SK-N-SH (cell line): ENCODE measurements around the gene STX2. TPM values are rescaled to one million over a fixed set of nuclear protein-coding genes. Genes with fewer than 3 reads are reported as not detected.

ENCODE experiments used
- CTCF ChIA-PET: fragments of 300-600, 350-600 bp; formaldehyde crosslinking; extraction: SDS; loops from one replicate; lab custom pipeline; 2021; lab: Yijun Ruan, JAX
- POLR2A ChIA-PET: fragments of 350-600 bp; sonication (Branson Sonifier 250); formaldehyde crosslinking; extraction: SDS; loops from one replicate; lab custom pipeline; 2020; ENCODE audit warnings: antibody characterized with exemption, inconsistent platforms; lab: Yijun Ruan, JAX
- DNase-seq: peaks from one replicate; pipeline ENCODE4 v3.0.0; 2012
- H2AFZ ChIP-seq: fragments of 200-600 bp; sonication (generic); 2 replicates; pipeline ENCODE4 v1.8.1; 2016; ENCODE audit warnings: antibody characterized with exemption, mild to moderate bottlenecking, low read depth
- H3F3A ChIP-seq: fragments of 200-600 bp; sonication (generic); replicated peaks from 2 replicates; pipeline ENCODE3; 2016; ENCODE audit warnings: antibody characterized with exemption, mild to moderate bottlenecking; ENCODE audit not compliant: insufficient read depth
- H3K27ac ChIP-seq, 2 experiments: fragments of 200-500 bp in 1 of 2; fragments of 200-600 bp in 1 of 2; sonication (Bioruptor generic) in 1 of 2; sonication (generic), shearing (Covaris generic) in 1 of 2; 2 replicates each; pipeline versions ENCODE4 v1.5.1 to v1.6.1; 2014 to 2016; ENCODE audit warnings: low read depth in 2 of 2, inconsistent platforms in 1 of 2, low read length in 1 of 2, mild to moderate bottlenecking in 1 of 2, mixed read lengths in 1 of 2
- H3K27me3 ChIP-seq: fragments of 200-600 bp; sonication (generic), shearing (Covaris generic); 2 replicates; pipeline ENCODE4 v1.6.1; 2016; ENCODE audit warnings: mixed run types; ENCODE audit not compliant: insufficient read depth
- H3K36me3 ChIP-seq, 2 experiments: fragments of 200-500 bp in 1 of 2; fragments of 200-600 bp in 1 of 2; sonication (Bioruptor generic) in 1 of 2; sonication (generic) in 1 of 2; replicated peaks in 1 of 2; 2 replicates each; pipeline versions ENCODE3 to v1.5.1; 2014 to 2016; ENCODE audit warnings: low read length in 1 of 2, mild to moderate bottlenecking in 1 of 2; ENCODE audit not compliant: insufficient read depth in 2 of 2, control insufficient read depth in 1 of 2
- H3K4me1 ChIP-seq, 2 experiments: fragments of 200-500 bp in 1 of 2; fragments of 200-600 bp in 1 of 2; sonication (Bioruptor generic) in 1 of 2; sonication (generic), shearing (Covaris generic) in 1 of 2; 2 replicates each; pipeline versions ENCODE4 v1.5.1 to v1.6.1; 2014 to 2016; ENCODE audit warnings: low read depth in 1 of 2, low read length in 1 of 2, mixed run types in 1 of 2; ENCODE audit not compliant: insufficient read depth in 2 of 2, control insufficient read depth in 1 of 2
- H3K4me2 ChIP-seq: fragments of 200-600 bp; sonication (generic), shearing (Covaris generic); 2 replicates; pipeline ENCODE4 v1.6.1; 2017; ENCODE audit warnings: mixed run types
- H3K4me3 ChIP-seq, 2 experiments: fragments of 200-500 bp in 1 of 2; fragments of 200-600 bp in 1 of 2; sonication (Bioruptor generic) in 1 of 2; sonication (generic), shearing (Covaris generic) in 1 of 2; 2 replicates each; pipeline versions ENCODE4 v1.5.1 to v1.8.1; 2014 to 2016; ENCODE audit warnings: low read depth in 2 of 2, inconsistent platforms in 1 of 2, low read length in 1 of 2, mild to moderate bottlenecking in 1 of 2, mixed read lengths in 1 of 2, moderate library complexity in 1 of 2
- H3K79me2 ChIP-seq: fragments of 200-600 bp; sonication (generic); 2 replicates; pipeline ENCODE4 v1.8.1; 2017; ENCODE audit warnings: mild to moderate bottlenecking; ENCODE audit not compliant: insufficient read depth
- H3K9ac ChIP-seq: fragments of 200-600 bp; sonication (generic); 2 replicates; pipeline ENCODE4 v1.6.1; 2017; ENCODE audit warnings: mixed run types
- H3K9me2 ChIP-seq: fragments of 200-600 bp; sonication (generic); 2 replicates; pipeline ENCODE4 v1.6.1; 2017; ENCODE audit warnings: mixed run types
- H3K9me3 ChIP-seq: fragments of 200-600 bp; sonication (generic); 2 replicates; pipeline ENCODE4 v1.6.1; 2017; ENCODE audit warnings: mixed run types, mild to moderate bottlenecking, moderate library complexity
- H4K20me1 ChIP-seq: fragments of 200-600 bp; sonication (generic); 2 replicates; pipeline ENCODE4 v1.6.1; 2017; ENCODE audit warnings: mild to moderate bottlenecking, mixed run types; ENCODE audit not compliant: insufficient read depth
- CHD2 ChIP-seq: fragments of 150-350 bp; IDR thresholded peaks from 2 replicates; pipeline ENCODE4 v1.6.1; 2018; ENCODE audit warnings: low read length; ENCODE audit not compliant: partially characterized antibody
- EP300 ChIP-seq, 2 experiments: IDR thresholded peaks; 2 replicates each; pipeline versions ENCODE4 v1.4.0 to v1.6.1; 2012; ENCODE audit warnings: borderline replicate concordance in 1 of 2, low read depth in 1 of 2, low read length in 1 of 2
- FOXM1 ChIP-seq: IDR thresholded peaks from 2 replicates; pipeline ENCODE4 v1.4.0; 2012; ENCODE audit warnings: low read depth, mild to moderate bottlenecking
- JUND ChIP-seq: IDR thresholded peaks from 2 replicates; pipeline ENCODE4 v1.4.0; 2012
- MAX ChIP-seq: IDR thresholded peaks from 2 replicates; pipeline ENCODE4 v1.4.0; 2012; ENCODE audit warnings: low read depth
- POLR2AphosphoS5 ChIP-seq: IDR thresholded peaks from 2 replicates; pipeline ENCODE4 v1.6.1; 2012; ENCODE audit warnings: low read depth, low read length
- RCOR1 ChIP-seq: fragments of 150-350 bp; IDR thresholded peaks from 2 replicates; pipeline ENCODE4 v1.6.1; 2017; ENCODE audit warnings: antibody characterized with exemption, low read length
- REST ChIP-seq: IDR thresholded peaks from 2 replicates; pipeline ENCODE4 v1.6.1; 2012; ENCODE audit warnings: mild to moderate bottlenecking, low read depth, low read length, moderate library complexity
- SIN3A ChIP-seq: IDR thresholded peaks from 2 replicates; pipeline ENCODE4 v1.6.1; 2012; ENCODE audit warnings: low read depth, mild to moderate bottlenecking, low read length, moderate library complexity, borderline replicate concordance
- YY1 ChIP-seq: IDR thresholded peaks from 2 replicates; pipeline ENCODE4 v1.4.0; 2012; ENCODE audit warnings: low read depth, mild to moderate bottlenecking
- ZBTB33 ChIP-seq: IDR thresholded peaks from 2 replicates; pipeline ENCODE4 v1.4.0; 2012; ENCODE audit warnings: low read depth, borderline replicate concordance
- WGBS: methylation state at CpG from one replicate; pipeline ENCODE4 v1.1.6; 2017; ENCODE audit warnings: low lambda C conversion rate; 5-methylcytosine and 5-hydroxymethylcytosine counted together
- polyA plus RNA-seq, 3 experiments: library from polyadenylated mRNA; depleted of rRNA; stranded (reverse); fragments of >200 nt; gene quantifications; 2 replicates each; pipeline ENCODE4 v1.2.3, GENCODE V29; 2012
- TF ChIP-seq, protein P1 (sequence below): IDR thresholded peaks from 2 replicates; pipeline ENCODE4; 2012
- TF ChIP-seq, protein P2 (sequence below): fragments of 200-600 bp; sonication (generic); IDR thresholded peaks from 2 replicates; pipeline ENCODE4 v1.6.1; 2017; ENCODE audit warnings: antibody characterized with exemption, mild to moderate bottlenecking, moderate library complexity

STX2 gene
- polyA plus RNA-seq, 1 of the 3 experiments (the other 2 are of a cell fraction), result 25.1 TPM

- WGBS, result 85% methylated on average over 5 of the region's 6 CpGs
- ChIA-PET CTCF (interaction anchor here (1.5 kb wide), 1 partner anchor 33 kb away, joined by 4 read pairs; no protein-coding TSS in a partner anchor), POLR2A (no interaction called here)
- Histone ChIP-seq H3K79me2 (no peaks in the 10 kb centered on the region), H3K9me3 (no peaks in the 10 kb centered on the region), H4K20me1 (no peaks in the 10 kb centered on the region), H3F3A (no peaks in the 10 kb centered on the region), H3K4me2 (no peak overlapping the region), H3K27me3 (no peaks in the 10 kb centered on the region), H3K9me2 (no peaks in the 10 kb centered on the region), H3K36me3 (no peaks in the 10 kb centered on the region), H2AFZ (no peak overlapping the region), H3K4me1 (no peaks in the 10 kb centered on the region), H3K4me3 (no peak overlapping the region), H3K27ac (no peak overlapping the region), H3K9ac (no peak overlapping the region)
- no peak for DNase-seq
- TF ChIP-seq MAX (no peak), REST (no peak), POLR2AphosphoS5 (no peak), CHD2 (no peak), ZBTB33 (no peak), SIN3A (no peak), JUND (no peak), EP300 (IDR thresholded peaks at IDR 0.05; ENCODE audit: borderline replicate concordance in 1 of 2, low read depth in 1 of 2, low read length in 1 of 2) (no peak), YY1 (no peak), RCOR1 (no peak), FOXM1 (no peak)
- TF ChIP-seq, protein P1, sequence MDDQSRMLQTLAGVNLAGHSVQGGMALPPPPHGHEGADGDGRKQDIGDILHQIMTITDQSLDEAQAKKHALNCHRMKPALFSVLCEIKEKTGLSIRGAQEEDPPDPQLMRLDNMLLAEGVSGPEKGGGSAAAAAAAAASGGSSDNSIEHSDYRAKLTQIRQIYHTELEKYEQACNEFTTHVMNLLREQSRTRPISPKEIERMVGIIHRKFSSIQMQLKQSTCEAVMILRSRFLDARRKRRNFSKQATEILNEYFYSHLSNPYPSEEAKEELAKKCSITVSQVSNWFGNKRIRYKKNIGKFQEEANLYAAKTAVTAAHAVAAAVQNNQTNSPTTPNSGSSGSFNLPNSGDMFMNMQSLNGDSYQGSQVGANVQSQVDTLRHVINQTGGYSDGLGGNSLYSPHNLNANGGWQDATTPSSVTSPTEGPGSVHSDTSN, result no peak
- TF ChIP-seq, protein P2, sequence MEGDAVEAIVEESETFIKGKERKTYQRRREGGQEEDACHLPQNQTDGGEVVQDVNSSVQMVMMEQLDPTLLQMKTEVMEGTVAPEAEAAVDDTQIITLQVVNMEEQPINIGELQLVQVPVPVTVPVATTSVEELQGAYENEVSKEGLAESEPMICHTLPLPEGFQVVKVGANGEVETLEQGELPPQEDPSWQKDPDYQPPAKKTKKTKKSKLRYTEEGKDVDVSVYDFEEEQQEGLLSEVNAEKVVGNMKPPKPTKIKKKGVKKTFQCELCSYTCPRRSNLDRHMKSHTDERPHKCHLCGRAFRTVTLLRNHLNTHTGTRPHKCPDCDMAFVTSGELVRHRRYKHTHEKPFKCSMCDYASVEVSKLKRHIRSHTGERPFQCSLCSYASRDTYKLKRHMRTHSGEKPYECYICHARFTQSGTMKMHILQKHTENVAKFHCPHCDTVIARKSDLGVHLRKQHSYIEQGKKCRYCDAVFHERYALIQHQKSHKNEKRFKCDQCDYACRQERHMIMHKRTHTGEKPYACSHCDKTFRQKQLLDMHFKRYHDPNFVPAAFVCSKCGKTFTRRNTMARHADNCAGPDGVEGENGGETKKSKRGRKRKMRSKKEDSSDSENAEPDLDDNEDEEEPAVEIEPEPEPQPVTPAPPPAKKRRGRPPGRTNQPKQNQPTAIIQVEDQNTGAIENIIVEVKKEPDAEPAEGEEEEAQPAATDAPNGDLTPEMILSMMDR, result no peak
Measured at GRCh38 chr12:130859161-130859560, 20.1 kb upstream of the STX2 start.
